GM15510 (cell line): Measurements from ENCODE around the gene TMEM132D.

Experiments used
- POLR2A ChIP-seq: IDR thresholded peaks from 3 replicates; pipeline ENCODE4 v1.6.1; 2011; ENCODE audit warnings: borderline replicate concordance; ENCODE audit not compliant: insufficient read length; ENCODE audit errors: extremely low read depth

Gene TMEM132D

DNA sequence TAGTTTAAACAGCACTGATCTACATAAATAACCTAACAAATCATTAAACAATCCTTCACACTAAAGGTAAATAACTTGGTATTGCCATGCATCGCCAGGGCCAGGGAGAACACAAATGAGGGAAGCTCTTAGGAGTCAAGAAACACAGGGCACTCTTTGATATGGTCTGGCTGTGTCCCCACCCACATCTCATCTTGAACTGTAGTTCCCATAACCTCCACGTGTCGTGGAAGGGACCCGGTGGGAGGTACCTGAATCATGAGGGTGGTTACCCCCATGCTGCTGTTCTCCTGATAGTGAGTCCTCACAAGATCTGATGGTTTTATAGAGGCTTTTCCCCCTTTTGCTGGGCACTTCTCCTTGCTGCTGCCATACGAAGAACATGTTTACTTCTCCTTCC is 17.3 kb downstream of the TMEM132D start:
- no peak for TF ChIP-seq POLR2A

DNA sequence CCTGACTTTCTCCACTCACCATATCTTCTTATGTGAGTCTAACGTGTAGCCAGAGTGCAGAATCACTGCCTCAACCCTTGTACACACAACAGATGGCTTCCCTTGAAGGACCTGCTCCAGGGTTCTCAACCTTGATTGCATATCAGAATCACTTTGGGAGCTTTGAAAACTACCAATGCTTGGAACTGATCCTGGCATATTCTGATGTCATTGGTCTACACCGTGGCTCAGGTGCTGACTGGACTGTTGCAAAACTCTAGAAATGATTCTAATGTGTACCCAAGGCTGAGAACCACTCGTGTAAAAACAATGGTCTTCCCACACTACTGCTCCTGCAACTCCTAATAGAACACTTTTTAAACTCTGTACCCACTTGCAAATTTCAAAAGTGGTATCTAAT is 18.5 kb downstream of the TMEM132D start:
- TF ChIP-seq POLR2A: no peak

DNA sequence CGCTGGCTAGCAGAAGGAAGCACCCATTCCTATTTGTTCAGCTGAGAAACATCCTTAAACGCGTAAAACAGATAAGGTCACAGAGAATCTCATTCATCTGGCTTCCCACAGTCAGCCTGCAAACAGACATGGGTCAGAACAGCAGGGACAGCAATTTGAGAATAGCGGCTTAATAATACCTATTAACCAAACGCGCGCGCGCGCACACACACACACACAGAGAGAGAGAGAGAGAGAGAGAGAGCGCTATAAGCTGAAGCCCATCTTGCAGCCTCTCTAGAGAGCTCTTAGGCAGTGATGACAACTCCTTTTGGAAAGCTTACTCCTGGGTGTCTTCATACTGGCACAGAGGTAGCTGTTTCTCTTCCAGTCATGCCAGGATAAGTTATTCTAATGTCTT is 26.4 kb downstream of the TMEM132D start:
- no peak for TF ChIP-seq POLR2A

DNA sequence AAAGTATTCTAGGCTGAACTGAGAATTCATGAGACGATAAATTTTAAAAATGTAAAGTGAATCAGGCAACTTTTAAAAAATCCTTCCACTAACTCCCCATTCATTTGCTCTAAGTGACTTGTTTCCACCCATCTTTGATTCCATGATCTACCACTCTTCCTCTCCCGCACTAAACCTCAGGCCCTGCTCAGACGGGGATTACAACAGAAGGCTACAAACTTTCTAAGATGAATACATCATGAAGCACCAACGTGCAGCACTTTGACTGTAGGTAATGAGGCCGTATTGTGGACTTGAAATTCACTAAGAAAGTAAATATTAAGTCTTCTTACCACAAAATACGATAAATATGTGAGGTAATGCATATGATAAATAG is 30.0 kb downstream of the TMEM132D start:
- TF ChIP-seq POLR2A: no peak

DNA sequence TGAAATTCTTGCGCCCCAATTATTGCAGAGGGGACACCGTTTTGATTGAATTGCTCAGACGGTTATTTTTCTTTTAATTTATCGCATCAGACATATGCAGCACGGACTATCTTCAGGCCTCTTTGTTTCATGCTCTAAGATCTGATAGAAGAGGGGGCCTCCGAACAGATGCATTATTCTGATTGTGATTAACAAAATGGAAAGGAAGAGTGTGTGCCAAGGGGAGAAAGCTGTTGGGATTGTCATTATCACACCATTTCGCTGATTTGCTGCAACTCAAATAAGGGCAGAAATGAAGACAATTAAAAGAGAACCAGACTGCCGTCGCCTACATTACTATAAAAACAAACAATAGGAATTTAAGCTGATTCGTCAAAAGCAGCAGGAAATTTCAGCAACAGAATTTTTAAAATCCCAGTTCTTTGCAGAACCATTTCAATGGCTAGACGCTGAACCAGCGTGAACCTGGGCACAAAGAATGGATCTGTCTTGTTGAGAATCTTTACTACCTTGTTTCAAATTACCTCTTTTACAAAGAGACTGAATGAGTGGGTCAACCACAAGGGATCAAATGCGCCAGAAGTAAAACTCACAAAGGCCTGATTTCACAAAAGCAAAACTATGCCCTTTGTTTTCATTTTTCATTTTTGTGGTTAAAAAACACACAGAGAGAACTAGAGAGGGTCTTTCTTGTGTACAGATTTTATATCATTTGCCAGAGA is 30.6 kb downstream of the TMEM132D start:
- TF ChIP-seq POLR2A: no peak

DNA sequence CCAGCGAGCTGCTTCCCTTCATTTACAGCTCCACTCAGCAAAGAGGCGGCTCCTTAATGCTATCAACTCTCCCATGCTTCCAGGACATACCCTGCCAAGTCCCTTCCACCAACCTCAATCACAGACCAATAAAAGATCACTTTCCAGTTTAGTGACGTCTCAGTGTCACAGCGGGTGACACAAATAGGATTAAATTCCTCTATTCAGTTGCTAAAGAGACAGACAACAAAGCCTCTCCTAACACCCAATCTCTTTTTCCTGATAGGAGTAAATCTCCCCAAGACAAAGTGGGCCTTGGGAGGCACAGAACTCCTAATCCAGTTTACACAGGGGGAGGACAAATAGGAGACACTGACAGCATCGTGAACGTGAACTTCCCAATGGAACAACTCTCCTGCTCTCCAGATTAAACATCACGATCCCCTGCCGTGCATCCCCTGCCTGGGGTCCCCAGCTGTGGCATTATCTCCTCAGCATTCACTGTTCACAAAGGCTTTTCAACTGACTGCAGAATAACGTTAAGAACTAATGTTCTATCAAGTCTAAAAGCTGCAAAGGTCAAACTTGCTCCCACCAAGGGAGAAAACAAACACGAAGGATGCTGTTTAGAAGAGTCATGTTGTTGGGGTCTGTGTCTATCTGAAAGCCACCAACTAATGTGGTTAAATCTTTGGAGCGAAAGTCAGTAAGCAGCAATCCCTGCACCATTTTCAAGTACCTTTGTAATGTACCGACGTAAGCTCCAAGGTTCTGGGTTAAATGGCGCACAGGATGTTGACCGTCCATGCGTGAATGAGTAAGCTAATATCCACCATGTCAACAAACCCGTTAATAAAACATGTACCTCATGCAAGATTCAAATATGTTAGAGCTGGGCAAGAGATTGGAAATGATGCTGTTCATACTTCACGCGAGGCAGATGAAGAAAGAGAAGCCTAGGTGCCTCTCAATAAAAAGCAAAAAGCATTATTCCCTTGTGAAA is 31.5 kb downstream of the TMEM132D start:
- TF ChIP-seq POLR2A: no peak

DNA sequence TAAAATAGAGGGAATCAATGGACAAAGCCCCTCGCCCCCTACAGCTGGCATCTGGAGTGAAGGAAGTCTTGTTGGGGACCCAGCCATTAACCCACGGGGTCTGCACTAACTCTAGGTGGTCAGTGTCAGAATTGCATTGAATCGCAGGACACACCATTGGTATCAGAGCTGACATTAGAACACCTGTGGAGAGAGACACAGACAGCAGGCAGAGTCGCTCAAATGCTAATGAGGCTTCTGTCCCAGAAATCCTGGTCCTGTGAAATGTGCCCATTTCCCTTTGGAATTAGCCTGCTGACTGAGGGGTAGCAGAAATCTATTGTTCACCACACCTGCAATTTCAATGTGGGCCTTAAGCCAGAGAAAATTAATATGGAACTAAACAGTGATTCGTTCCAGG is 33.0 kb downstream of the TMEM132D start:
- TF ChIP-seq POLR2A: no peak

DNA sequence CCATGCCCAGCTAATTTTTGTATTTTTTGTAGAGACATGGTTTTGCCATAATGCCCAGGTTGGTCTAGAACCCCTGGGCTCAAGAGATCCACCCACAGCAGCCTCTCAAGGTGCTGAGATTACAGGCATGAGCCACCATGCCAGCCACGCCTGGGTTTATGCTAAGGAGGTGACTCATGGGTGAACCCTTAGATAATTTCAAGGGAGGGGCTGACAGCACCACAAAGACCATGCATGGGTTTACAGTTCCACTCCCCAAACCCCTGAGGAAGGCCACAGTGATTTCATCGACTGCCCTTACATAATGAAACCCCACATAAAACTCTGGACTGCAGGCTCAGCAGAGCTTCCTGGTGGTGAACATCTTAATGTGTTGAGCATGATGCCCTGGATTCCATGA is 33.7 kb downstream of the TMEM132D start:
- no peak for TF ChIP-seq POLR2A

DNA sequence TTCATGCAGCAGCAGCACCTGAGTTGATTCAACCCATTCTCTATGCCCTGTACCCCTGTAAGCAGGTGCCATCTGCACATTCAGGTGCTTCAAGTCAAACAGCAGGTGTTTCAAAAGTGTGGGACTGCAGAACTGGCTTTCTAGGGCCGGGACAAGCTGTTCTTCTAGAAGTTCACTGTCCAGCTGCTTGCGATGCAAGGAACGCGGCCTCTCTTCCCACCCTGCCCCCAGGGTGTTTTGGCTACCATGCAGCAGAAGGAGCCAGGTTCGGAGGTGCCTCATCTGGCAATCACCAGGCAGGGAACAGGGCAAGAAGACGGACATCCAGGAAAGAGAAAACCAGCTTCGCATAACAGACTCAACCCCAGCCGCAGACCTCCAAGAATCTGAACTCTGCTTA is 35.2 kb downstream of the TMEM132D start:
- TF ChIP-seq POLR2A: no peak

DNA sequence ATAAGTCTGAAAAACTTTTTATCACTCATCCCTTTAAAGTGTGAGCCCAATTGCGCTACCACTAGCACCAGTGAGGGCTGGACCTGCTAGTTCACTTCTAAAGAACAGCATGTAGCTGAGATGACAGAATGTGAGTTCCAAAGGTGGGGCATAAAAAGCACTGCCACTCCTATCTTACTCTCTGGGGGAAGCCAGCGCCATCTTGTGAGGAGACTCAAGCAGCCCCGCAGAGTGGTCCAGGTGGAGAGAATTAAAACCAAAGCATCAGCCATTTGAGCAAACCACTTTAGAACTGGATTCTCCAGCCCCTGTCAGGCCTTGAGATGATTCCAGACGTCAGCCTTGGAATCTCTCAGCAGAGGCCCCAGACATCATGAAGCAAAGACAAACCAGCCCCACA is 39.9 kb downstream of the TMEM132D start:
- TF ChIP-seq POLR2A: no peak

DNA sequence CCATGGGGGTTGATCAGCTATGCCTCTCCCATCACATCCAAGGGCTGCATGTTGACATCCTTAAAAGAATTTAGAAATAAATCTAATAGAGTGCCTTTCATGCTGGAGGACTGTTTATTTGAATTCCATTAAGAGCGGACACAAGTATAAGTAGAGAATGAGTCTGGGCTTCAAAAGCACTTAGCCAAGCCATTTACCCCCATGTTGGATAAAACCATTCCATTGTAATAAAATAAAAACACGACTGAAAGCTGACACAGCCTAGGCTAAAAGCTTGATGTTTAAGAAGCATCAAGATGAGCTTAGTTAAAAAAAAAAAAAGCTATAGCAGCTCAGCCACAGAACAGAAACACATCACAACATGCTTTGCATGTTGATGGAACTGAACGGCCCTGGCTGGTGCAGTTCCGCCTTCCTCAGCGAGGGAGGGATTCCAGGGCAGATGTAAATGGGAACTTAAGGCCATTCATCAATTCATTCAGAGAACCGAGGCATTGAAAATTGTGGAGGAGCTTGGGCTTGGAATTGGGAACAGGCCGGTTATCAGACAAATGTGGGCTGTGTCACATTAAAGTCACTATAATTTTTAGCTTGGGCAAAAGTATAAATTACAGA is 41.2 kb downstream of the TMEM132D start:
- no peak for TF ChIP-seq POLR2A

DNA sequence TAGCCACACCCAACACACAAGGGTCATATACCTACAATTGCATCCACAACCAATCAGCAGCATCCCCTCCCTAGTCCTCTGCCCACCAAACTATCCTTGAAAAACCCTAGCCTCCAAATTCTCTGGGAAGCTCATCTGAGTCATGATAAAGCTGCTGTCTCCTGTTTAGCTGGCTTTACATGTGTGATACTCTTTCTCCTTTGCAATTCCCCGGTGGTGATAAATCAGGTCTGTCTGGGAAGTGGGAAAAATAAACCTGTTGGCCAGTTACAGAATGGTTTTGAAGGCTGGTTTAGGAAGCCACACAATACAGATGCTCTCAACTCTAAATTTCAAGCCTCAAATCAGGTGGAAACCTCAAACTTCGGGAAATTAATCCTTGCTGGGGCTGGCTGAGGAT is 41.9 kb downstream of the TMEM132D start:
- no peak for TF ChIP-seq POLR2A

DNA sequence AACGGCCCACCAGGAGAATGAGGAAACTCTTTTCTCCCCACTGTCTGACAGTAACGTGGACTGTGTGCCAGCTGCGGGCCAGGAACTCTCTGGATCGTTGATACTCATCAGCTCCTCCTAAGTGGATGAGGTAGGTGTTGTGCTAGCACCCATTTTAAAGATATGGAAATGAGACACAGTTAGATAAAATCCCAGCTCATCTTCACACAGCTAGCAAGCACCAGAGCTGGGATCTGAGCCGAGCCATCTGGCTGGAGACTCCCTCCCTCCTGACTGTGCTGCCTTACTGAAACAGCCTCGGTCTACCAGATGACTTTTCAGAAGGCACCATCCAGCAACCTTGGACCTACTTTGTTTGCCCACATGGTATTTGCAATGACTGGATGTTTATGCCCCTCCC is 49.2 kb downstream of the TMEM132D start:
- TF ChIP-seq POLR2A: no peak

DNA sequence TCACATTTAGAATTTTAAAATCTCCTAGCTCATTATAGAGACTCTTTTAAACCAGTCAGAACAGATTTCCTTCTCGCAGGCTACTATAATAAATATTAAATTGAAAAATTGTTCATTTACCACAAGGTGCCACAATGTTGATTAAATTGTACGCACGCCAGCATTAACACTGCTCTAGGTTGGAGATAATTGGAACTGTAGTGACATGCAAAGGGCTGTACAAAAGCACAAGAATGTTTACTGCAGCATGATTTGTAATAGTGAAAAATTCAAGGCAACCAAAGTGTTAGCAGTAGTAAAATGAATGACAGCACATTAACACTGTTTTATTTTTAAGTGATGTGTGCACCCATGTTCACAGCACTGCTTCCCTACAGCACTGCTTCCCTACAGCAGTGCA is 52.5 kb downstream of the TMEM132D start:
- no peak for TF ChIP-seq POLR2A

DNA sequence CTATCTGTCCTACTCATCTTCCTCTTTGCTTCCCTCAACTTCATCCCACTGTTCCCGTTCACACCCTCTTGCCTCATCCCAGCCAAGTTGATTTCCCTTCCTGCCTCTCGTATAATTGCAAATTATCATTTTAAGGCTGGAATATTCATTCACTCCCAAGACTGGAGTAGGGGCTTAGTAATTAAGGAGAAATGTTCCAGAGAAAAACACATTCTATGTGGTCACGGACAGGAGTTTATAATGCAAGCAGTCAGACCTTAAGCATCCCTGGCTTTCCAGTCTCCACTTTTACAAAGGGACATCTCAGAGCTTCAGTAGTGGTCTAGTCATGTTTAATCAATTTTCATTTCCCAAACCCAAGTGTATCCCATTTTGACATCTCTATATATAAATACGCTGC is 54.9 kb downstream of the TMEM132D start:
- no peak for TF ChIP-seq POLR2A
